Pancreas (tissue), 10 donors: Measurements from ENCODE around the gene SLC35B2. TPM values are rescaled to one million over a fixed set of nuclear protein-coding genes. Genes with fewer than 3 reads are reported as not detected.
A peak's percentile ranks its signal among the peaks of the same experiment; 100 is the strongest.

Source experiments
- ATAC-seq, 4 donors: fragments of 200-7000 bp; cut with Tn5 transposase; one replicate each; pipeline versions ENCODE4 v1.8.0 to v1.9.1; 2020; ENCODE audit warnings: mild to moderate bottlenecking in 4 of 4, moderate library complexity in 4 of 4
- DNase-seq, 6 donors: peaks; one replicate each; pipeline ENCODE4 v3.0.0-alpha.2; 2020
- FAIRE-seq: peaks from 2 replicates; lab custom pipeline; 2012; peaks lifted over from hg19 to GRCh38; lab: Jason Lieb, UNC
- H3K27ac ChIP-seq, 4 donors: fragments of 200-600 bp; sonication (generic); 1 replicate in 3 of 4; 2 replicates in 1 of 4; pipeline versions ENCODE4 v1.5.0 to v1.8.0; 2020
- H3K27me3 ChIP-seq, 4 donors: fragments of 200-600 bp; one replicate each; pipeline ENCODE4 v1.8.0; 2021
- H3K36me3 ChIP-seq, 3 donors: fragments of 200-600 bp; sonication (generic) in 1 of 3; one replicate each; pipeline versions ENCODE4 v1.5.0 to v1.8.0; 2020 to 2021
- H3K4me1 ChIP-seq, 3 donors: fragments of 200-600 bp; one replicate each; pipeline ENCODE4 v1.8.0; 2021
- H3K4me3 ChIP-seq, 4 donors: fragments of 200-600 bp; sonication (generic) in 2 of 4; one replicate each; pipeline versions ENCODE4 v1.5.0 to v1.8.0; 2020 to 2021
- H3K9me3 ChIP-seq, 4 donors: fragments of 200-600 bp; one replicate each; pipeline ENCODE4 v1.8.0; 2021
- WGBS, 2 donors: extraction: QIAGEN DNeasy Blood & Tissue Kit; methylation state at CpG; one replicate each; pipeline ENCODE4 v1.1.7; 2013; 5-methylcytosine and 5-hydroxymethylcytosine counted together
- intact Hi-C, 3 donors: fragments of 100-400 bp; cut with DNase I; formaldehyde crosslinking; loops; one replicate each; pipeline versions ENCODE4 v1.11.1 to v1.14.2; 2022
- polyA plus RNA-seq, 2 donors: library from polyadenylated mRNA; stranded (reverse); fragments of 200-250 nt; gene quantifications; one replicate each; pipeline ENCODE4 v1.2.3, GENCODE V29; 2013
- total RNA-seq, 6 donors: library from RNA; stranded (reverse); fragmentation: NEBNext Ultra II Directional in 4 of 6; extraction: Animal tissue kit (Norgen Biotek cat#: 25700) in 4 of 6; gene quantifications; one replicate each; pipeline versions ENCODE4 v1.2.1 to v1.2.4, GENCODE V29; 2021 to 2023
- TF ChIP-seq, protein P1 (sequence below), 4 donors: fragments of 200-600 bp; sonication (generic) in 3 of 4; IDR thresholded peaks; one replicate each; pipeline versions ENCODE4 v1.5.0 to v1.8.0; 2021; ENCODE audit warnings: antibody characterized with exemption in 4 of 4
- donor health status: healthy with polysubstance abuse.
- donor health status: DM: no; HTN: no; CAD: no; lungs with moderate emphysema.
- donor health status: DM: no; HTN: no; CAD: no.
- donor health status: control.
- donor health status: control.
- donor health status: Bipolar disorder and iron deficiency.
- donor health status: DM: yes; HTN: yes; CAD: no.
- donor health status: DM: no; HTN: no; CAD: no.
- donor health status: DM: no; HTN: no; CAD: no.
- donor health status: DM: yes; HTN: yes; CAD: no.

Gene SLC35B2
- total and polyA plus RNA-seq, 8 donors: 10.8 to 30.4 (median 20.5) TPM

DNA sequence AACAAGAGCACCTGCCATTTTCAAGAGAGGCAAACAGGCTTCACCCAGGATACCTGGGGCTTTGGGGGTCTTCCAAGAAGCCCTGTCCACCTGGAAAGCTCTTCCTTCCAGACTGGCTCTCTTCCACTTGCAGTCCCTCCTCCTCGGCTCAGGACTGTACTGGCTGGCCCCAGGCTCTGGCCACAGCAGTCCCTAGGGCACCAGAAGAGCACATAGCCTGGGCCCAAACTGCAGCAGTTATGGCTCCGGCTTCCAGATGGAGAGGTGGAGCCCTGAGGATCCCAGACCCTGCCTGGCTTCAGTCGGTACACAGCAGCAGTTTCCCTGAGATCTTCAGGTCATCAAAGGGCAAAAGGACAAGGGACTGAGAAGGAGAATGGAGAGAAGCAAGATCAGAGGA is 1.6 kb upstream of the SLC35B2 start:
- no peaks in the 10 kb centered on the region for H3K9me3 ChIP-seq
- 85 to 94% methylated on average over 3 of the region's 3 CpGs for WGBS, 2 donors
- no peak for FAIRE-seq
- ATAC-seq: no peak
- no peaks in the 10 kb centered on the region for H3K27me3 ChIP-seq
- H3K36me3 ChIP-seq: peaks cover 0 to 11% (median 5%) of the 10 kb centered on the region in 3 donors
- H3K4me3 ChIP-seq: no peak overlapping the region
- TF ChIP-seq, protein P1, sequence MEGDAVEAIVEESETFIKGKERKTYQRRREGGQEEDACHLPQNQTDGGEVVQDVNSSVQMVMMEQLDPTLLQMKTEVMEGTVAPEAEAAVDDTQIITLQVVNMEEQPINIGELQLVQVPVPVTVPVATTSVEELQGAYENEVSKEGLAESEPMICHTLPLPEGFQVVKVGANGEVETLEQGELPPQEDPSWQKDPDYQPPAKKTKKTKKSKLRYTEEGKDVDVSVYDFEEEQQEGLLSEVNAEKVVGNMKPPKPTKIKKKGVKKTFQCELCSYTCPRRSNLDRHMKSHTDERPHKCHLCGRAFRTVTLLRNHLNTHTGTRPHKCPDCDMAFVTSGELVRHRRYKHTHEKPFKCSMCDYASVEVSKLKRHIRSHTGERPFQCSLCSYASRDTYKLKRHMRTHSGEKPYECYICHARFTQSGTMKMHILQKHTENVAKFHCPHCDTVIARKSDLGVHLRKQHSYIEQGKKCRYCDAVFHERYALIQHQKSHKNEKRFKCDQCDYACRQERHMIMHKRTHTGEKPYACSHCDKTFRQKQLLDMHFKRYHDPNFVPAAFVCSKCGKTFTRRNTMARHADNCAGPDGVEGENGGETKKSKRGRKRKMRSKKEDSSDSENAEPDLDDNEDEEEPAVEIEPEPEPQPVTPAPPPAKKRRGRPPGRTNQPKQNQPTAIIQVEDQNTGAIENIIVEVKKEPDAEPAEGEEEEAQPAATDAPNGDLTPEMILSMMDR (IDR thresholded peaks at IDR 0.05): no peak
- DNase-seq: no peak
- intact Hi-C loops: no loop called here
- H3K4me1 ChIP-seq: peaks cover 0 to 26% (median 0%) of the 10 kb centered on the region in 3 donors
- H3K27ac ChIP-seq: no peak overlapping the region

DNA sequence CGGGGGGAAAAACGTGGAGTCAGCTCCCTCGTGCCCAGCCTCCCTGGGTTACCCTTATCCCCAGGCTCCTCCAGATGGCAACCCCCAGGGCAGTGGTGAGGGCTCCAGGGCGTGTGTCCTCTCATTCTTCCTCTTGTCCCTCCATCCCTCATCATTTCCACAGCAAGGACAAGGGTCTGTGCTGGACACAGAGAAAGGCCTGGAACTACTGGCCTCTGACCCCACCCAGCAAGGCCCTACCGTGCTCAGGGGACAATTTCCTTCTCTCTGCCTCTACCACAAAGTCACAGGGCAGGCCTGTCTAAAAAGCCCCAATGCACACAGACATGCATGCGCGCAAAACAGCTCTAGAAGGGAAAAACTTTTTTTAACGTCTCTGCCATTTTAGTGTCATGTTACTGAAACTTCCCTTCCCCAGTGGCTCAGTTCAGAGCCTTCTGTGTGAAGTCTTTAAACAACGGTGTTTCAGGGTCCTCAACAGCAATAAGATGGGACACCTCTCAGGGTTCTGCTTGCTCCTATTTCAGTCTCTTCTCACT is 1.1 kb upstream of the SLC35B2 start:
- TF ChIP-seq, protein P1 (IDR thresholded peaks at IDR 0.05): no peak
- Histone ChIP-seq H3K27me3 (no peaks in the 10 kb centered on the region), H3K9me3 (no peaks in the 10 kb centered on the region), H3K4me1 (peaks cover 0 to 22% (median 0%) of the 10 kb centered on the region in 3 donors), H3K27ac (no peak overlapping the region), H3K4me3 (no peak overlapping the region), H3K36me3 (peaks cover 0 to 16% (median 10%) of the 10 kb centered on the region in 3 donors)
- intact Hi-C loops: no loop called here
- ATAC-seq: no peak
- 79 to 83% methylated on average over 9 of the region's 9 CpGs for WGBS, 2 donors
- no peak for DNase-seq
- FAIRE-seq: no peak

DNA sequence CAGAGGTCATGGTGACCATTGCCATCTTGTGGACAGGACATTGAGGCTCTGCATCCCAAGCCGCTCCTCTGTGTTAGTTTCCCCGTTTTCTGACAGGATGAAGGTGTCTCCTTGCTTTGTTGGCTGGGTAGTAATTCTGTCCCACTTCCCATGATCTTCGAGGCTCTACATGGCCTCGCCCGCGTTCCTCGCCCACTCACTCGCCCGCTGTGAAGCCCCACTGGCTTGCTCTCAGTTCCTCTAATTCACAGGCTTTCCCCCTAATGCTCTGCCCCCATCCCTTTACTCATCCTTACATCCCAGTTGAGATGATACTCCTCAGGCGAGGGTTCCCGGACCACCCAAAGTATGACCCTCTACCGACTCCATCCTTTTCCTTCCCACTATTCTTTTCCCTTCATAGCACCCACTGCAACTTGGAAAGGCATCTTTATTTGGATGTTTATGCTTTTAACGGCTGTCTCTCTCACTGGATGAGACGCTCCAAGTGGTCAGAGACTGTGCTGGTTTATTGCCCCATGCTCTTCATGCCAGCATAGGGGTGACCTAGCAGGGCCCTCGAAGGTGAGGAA is 511 bp upstream of the SLC35B2 start:
- H3K36me3 ChIP-seq: peaks cover 0 to 22% (median 14%) of the 10 kb centered on the region in 3 donors
- H3K4me3 ChIP-seq: peak overlapping the region; percentile 79 to 98 (median 94)
- no peaks in the 10 kb centered on the region for H3K9me3 ChIP-seq
- FAIRE-seq (no peak), ATAC-seq (no peak), DNase-seq (peak in 1 of 6 donors; percentile 33)
- intact Hi-C loops: no loop called here
- H3K4me1 ChIP-seq: peaks cover 0 to 19% (median 0%) of the 10 kb centered on the region in 3 donors
- TF ChIP-seq, protein P1 (IDR thresholded peaks at IDR 0.05): no peak
- H3K27ac ChIP-seq: peak overlapping the region; percentile 81 to 96 (median 90)
- no peaks in the 10 kb centered on the region for H3K27me3 ChIP-seq
- WGBS, 2 donors: 19 to 21% methylated on average over 15 of the region's 15 CpGs

DNA sequence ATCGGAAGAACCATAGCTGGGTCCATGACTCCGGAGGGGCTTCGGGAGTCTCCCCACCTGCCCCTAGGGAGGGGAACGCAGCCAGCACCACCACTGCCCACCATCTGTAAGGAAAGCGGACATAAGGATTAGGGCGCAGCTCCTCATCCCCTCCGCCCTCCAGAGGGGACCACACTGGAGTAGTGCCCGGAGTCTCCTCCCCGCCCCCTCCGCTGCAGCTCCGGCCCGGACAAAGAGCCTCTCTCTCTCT is 628 bp downstream of the SLC35B2 start:
- intact Hi-C loops: no loop called here
- ATAC-seq (no peak), FAIRE-seq (no peak), DNase-seq (no peak)
- Histone ChIP-seq H3K4me3 (peak overlapping the region; percentile 79 to 98 (median 94)), H3K9me3 (no peaks in the 10 kb centered on the region), H3K36me3 (peaks cover under 1 to 33% (median 24%) of the 10 kb centered on the region in 3 donors), H3K27ac (peak overlapping the region; percentile 81 to 96 (median 90)), H3K4me1 (peaks cover 0 to 19% (median 0%) of the 10 kb centered on the region in 3 donors), H3K27me3 (no peaks in the 10 kb centered on the region)
- 1 to 2% methylated on average over 8 to 12 of the region's 12 CpGs for WGBS, 2 donors
- TF ChIP-seq, protein P1 (IDR thresholded peaks at IDR 0.05): no peak
